NCI-H510A treated with DMSO at 0.1 percent for 48 hours (cell line): Measurements from ENCODE around the gene SUSD3.

Experiments
- DNase-seq: peaks from one replicate; lab custom pipeline; 2025; lab: John Stamatoyannopoulos, UW

SUSD3 gene

GRCh38 chr9:93030642-93031628, 27.6 kb upstream of the SUSD3 start:
- no peak for DNase-seq

- no peak for DNase-seq
Observed at GRCh38 chr9:93031629-93032430, 26.7 kb upstream of the SUSD3 start.

- no peak for DNase-seq
Observed at GRCh38 chr9:93032545-93032944, 26.0 kb upstream of the SUSD3 start.

GRCh38 chr9:93033531-93033930, 25.0 kb upstream of the SUSD3 start:
- DNase-seq: no peak

GRCh38 chr9:93035106-93035660, 23.3 kb upstream of the SUSD3 start:
- DNase-seq: no peak

- DNase-seq: no peak
Observed at GRCh38 chr9:93035821-93036351, 22.6 kb upstream of the SUSD3 start.

GRCh38 chr9:93036887-93037475, 21.5 kb upstream of the SUSD3 start:
- DNase-seq: no peak

- DNase-seq: no peak
Observed at GRCh38 chr9:93037476-93037971, 21.0 kb upstream of the SUSD3 start.

- DNase-seq: no peak
Observed at GRCh38 chr9:93038918-93039317, 19.6 kb upstream of the SUSD3 start.

- DNase-seq: no peak
Observed at GRCh38 chr9:93039456-93039855, 19.0 kb upstream of the SUSD3 start.

- DNase-seq: no peak
Observed at GRCh38 chr9:93039976-93040375, 18.5 kb upstream of the SUSD3 start.

- DNase-seq: no peak
Observed at GRCh38 chr9:93040409-93040808, 18.1 kb upstream of the SUSD3 start.

GRCh38 chr9:93041108-93041802, 17.2 kb upstream of the SUSD3 start:
- no peak for DNase-seq

GRCh38 chr9:93043122-93043521, 15.4 kb upstream of the SUSD3 start:
- no peak for DNase-seq

- no peak for DNase-seq
Observed at GRCh38 chr9:93045521-93045920, 13.0 kb upstream of the SUSD3 start.

- no peak for DNase-seq
Observed at GRCh38 chr9:93048566-93049448, 9.7 kb upstream of the SUSD3 start.

- no peak for DNase-seq
Observed at GRCh38 chr9:93049491-93049890, 9.0 kb upstream of the SUSD3 start.

GRCh38 chr9:93050231-93050630, 8.3 kb upstream of the SUSD3 start:
- no peak for DNase-seq

- no peak for DNase-seq
Observed at GRCh38 chr9:93051680-93052089, 6.8 kb upstream of the SUSD3 start.
